ENCODE data around the gene C2orf80.

- TF ChIP-seq CTCF (IDR thresholded peaks at IDR 0.05) (no peak), POLR2A (IDR thresholded peaks at IDR 0.05) (no peak)
Observed at GRCh38 chr2:208186465-208186864, 3.4 kb downstream of the C2orf80 start.

Measured in tibial nerve (tissue), 3 donors.